ENCODE measurements around the gene GPR78. TPM values are rescaled to one million over a fixed set of nuclear protein-coding genes. Genes with fewer than 3 reads are reported as not detected.

The GPR78 gene
- total and polyA plus RNA-seq, 2 of the 4 experiments (the other 2 are of a cell fraction): under 0.01 to 0.10 TPM

- peak overlapping the region; percentile 21 for H2AFZ ChIP-seq (replicated peaks; ENCODE audit: low read length, poor library complexity)
- no TSS peak for BruUV-seq (replicated peaks)
- H4K20me1 ChIP-seq (ENCODE audit: insufficient read depth, low read length): no peaks in the 10 kb centered on the region
- no peak overlapping the region for H4K8ac ChIP-seq (ENCODE audit: low read depth in 2 of 2, low read length in 2 of 2)
- peaks cover 3% of the 10 kb centered on the region; the same call in 1 of the 2 replicates for H3K9me1 ChIP-seq (ENCODE audit: insufficient read depth, low read length)
- no peak overlapping the region for H3K14ac ChIP-seq (replicated peaks; ENCODE audit: low read depth, low read length)
- H3K36me3 ChIP-seq (ENCODE audit: control insufficient read depth, insufficient read depth, low read length): no peaks in the 10 kb centered on the region
- TF ChIP-seq MXI1 (IDR thresholded peaks at IDR 0.05; ENCODE audit: borderline replicate concordance, low read depth, low read length) (no peak), FOS (IDR thresholded peaks at IDR 0.05; ENCODE audit: low read depth, low read length) (no peak), CHD1 (IDR thresholded peaks at IDR 0.05; ENCODE audit: low read depth, low read length) (no peak), SMC3 (IDR thresholded peaks at IDR 0.05; ENCODE audit: low read depth, low read length) (no peak), NFE2L2 (IDR thresholded peaks at IDR 0.05; ENCODE audit: low read depth, low read length) (no peak), POLR2A (IDR thresholded peaks at IDR 0.05; ENCODE audit: low read depth, low read length) (no peak), MAFK (IDR thresholded peaks at IDR 0.05; ENCODE audit: low read depth, low read length) (no peak), RAD21 (IDR thresholded peaks at IDR 0.05; ENCODE audit: low read length) (no peak), CTCF (conservative IDR thresholded peaks at IDR 0.05; ENCODE audit: low read depth, low read length) (no peak), RFX5 (IDR thresholded peaks at IDR 0.05; ENCODE audit: low read depth, low read length) (no peak), RCOR1 (IDR thresholded peaks at IDR 0.05; ENCODE audit: insufficient replicate concordance, low read length) (no peak), CEBPB (IDR thresholded peaks at IDR 0.05; ENCODE audit: low read depth, low read length) (no peak), BHLHE40 (IDR thresholded peaks at IDR 0.05; ENCODE audit: low read depth, low read length) (no peak), MAZ (IDR thresholded peaks at IDR 0.05; ENCODE audit: borderline replicate concordance, low read depth, low read length) (no peak)
- no peak overlapping the region for H3K18ac ChIP-seq (ENCODE audit: low read depth, low read length)
- H2BK15ac ChIP-seq (ENCODE audit: low read depth, low read length): no peak overlapping the region
- H2AK9ac ChIP-seq (replicated peaks; ENCODE audit: low read depth, low read length, poor library complexity): no peak overlapping the region
- ChIA-PET POLR2A (ENCODE audit: unreplicated experiment) (no interaction called here), CTCF (interaction anchor here (0.6 kb wide), 1 partner anchor 52 kb away, joined by 3 read pairs; no protein-coding TSS in a partner anchor)
- no peak overlapping the region for H2BK120ac ChIP-seq (ENCODE audit: low read depth, low read length)
- no peaks in the 10 kb centered on the region for H3K79me1 ChIP-seq (ENCODE audit: low read depth in 1 of 2, low read length in 2 of 2)
- H3K4me1 ChIP-seq (ENCODE audit: control insufficient read depth, insufficient read depth, low read length): no peaks in the 10 kb centered on the region; the same call in 1 of the 2 replicates
- no peak overlapping the region for H2BK5ac ChIP-seq (ENCODE audit: low read depth, low read length, poor library complexity, severe bottlenecking)
- H3K27ac ChIP-seq (ENCODE audit: insufficient read depth, low read length): no peak overlapping the region
- H3K23ac ChIP-seq (ENCODE audit: low read depth, low read length): no peak overlapping the region
- no peak overlapping the region for H4K5ac ChIP-seq (ENCODE audit: low read depth, low read length)
- intact Hi-C loops (cut with micrococcal nuclease) (no loop called here), dilution Hi-C loops (cut with HindIII; ENCODE audit: low sequenced_read_pairs, unreplicated experiment) (no loop called here), in situ Hi-C loops (cut with MboI; ENCODE audit: low sequenced_read_pairs) (no loop called here)
- peaks cover 32% of the 10 kb centered on the region for H3K27me3 ChIP-seq (ENCODE audit: control insufficient read depth, insufficient read depth, low read length)
- H3K4me3 ChIP-seq (ENCODE audit: insufficient read depth, low read depth, low read length): no peak overlapping the region
- H3K4ac ChIP-seq (ENCODE audit: low read depth, low read length): no peak overlapping the region
- H3K9ac ChIP-seq (ENCODE audit: low read depth, low read length): no peak overlapping the region
- H2BK20ac ChIP-seq (ENCODE audit: low read depth, low read length): no peak overlapping the region
- DNase-seq: no peak
- H3K9me3 ChIP-seq (ENCODE audit: control insufficient read depth, insufficient read depth, low read length): peaks cover 2% of the 10 kb centered on the region
- ATAC-seq (ENCODE audit: low read depth): no peak
- 60% methylated on average over 2 of the region's 8 CpGs; no CpG with 5 or more reads in 1 of the 2 experiments for WGBS, 2 experiments (ENCODE audit: extremely low coverage in 2 of 2, insufficient read length in 1 of 2)
- no peak overlapping the region for H3K56ac ChIP-seq (ENCODE audit: extremely low read depth, insufficient read depth, low read length)
- H4K91ac ChIP-seq (ENCODE audit: insufficient read depth, low read depth, low read length): no peak overlapping the region
- H2AK5ac ChIP-seq (ENCODE audit: low read depth, low read length): no peak overlapping the region
- H3K4me2 ChIP-seq (ENCODE audit: low read depth, low read length): no peak overlapping the region
Observed at GRCh38 chr4:8553216-8553615, 27.0 kb upstream of the GPR78 start.

Measured in IMR-90 (cell line).